OCI-LY1 (cell line): ENCODE results near the gene GABBR2.

Experiments
- H2AFZ ChIP-seq: fragments of 200-600 bp; sonication (generic), shearing (Covaris generic); 2 replicates; pipeline ENCODE4 v1.6.0; 2014; ENCODE audit warnings: antibody characterized with exemption, mild to moderate bottlenecking, low read length
- H3F3A ChIP-seq: fragments of 200-600 bp; sonication (generic), shearing (Covaris generic); 2 replicates; pipeline ENCODE4 v1.6.0; 2014; ENCODE audit warnings: mild to moderate bottlenecking, antibody characterized with exemption, low read length, moderate library complexity; ENCODE audit not compliant: insufficient read depth
- H3K27ac ChIP-seq: fragments of 200-600 bp; sonication (generic); 2 replicates; pipeline ENCODE4 v1.5.1; 2014; ENCODE audit warnings: low read length, mixed run types, mild to moderate bottlenecking, low read depth; ENCODE audit not compliant: poor library complexity, severe bottlenecking
- H3K27me3 ChIP-seq: fragments of 200-600 bp; sonication (generic); 2 replicates; pipeline ENCODE4 v1.6.0; 2014; ENCODE audit warnings: antibody characterized with exemption, mild to moderate bottlenecking, low read length, moderate library complexity; ENCODE audit not compliant: insufficient read depth
- H3K36me3 ChIP-seq: fragments of 200-600 bp; sonication (generic); 2 replicates; pipeline ENCODE4 v1.6.1; 2014; ENCODE audit warnings: mild to moderate bottlenecking, antibody characterized with exemption, low read length, moderate library complexity, mixed read lengths; ENCODE audit not compliant: insufficient read depth
- H3K4me1 ChIP-seq: fragments of 200-600 bp; sonication (generic); 2 replicates; pipeline ENCODE4 v1.5.1; 2014; ENCODE audit warnings: mild to moderate bottlenecking, low read length, moderate library complexity; ENCODE audit not compliant: insufficient read depth, severe bottlenecking
- H3K4me2 ChIP-seq: fragments of 200-600 bp; sonication (generic), shearing (Covaris generic); 2 replicates; pipeline ENCODE4 v1.6.1; 2014; ENCODE audit warnings: low read length
- H3K4me3 ChIP-seq: fragments of 200-600 bp; sonication (generic); 2 replicates; pipeline ENCODE4 v1.5.1; 2014; ENCODE audit warnings: low read length, low read depth, mild to moderate bottlenecking, mixed read lengths; ENCODE audit not compliant: poor library complexity, severe bottlenecking
- H3K79me2 ChIP-seq: fragments of 200-600 bp; shearing (Covaris generic); 2 replicates; pipeline ENCODE4 v1.6.1; 2016; ENCODE audit warnings: mixed run types, low read length, mixed read lengths; ENCODE audit not compliant: insufficient read depth
- H3K9ac ChIP-seq: fragments of 200-600 bp; sonication (generic), shearing (Covaris generic); 2 replicates; pipeline ENCODE4 v1.6.1; 2014; ENCODE audit warnings: mild to moderate bottlenecking, low read length, mixed read lengths
- H3K9me2 ChIP-seq: fragments of 200-600 bp; sonication (generic), shearing (Covaris generic); 2 replicates; pipeline ENCODE4 v1.6.1; 2014; ENCODE audit warnings: low read depth, mild to moderate bottlenecking, low read length, mixed read lengths
- H3K9me3 ChIP-seq: fragments of 200-600 bp; shearing (Covaris generic); 2 replicates; pipeline ENCODE4 v1.6.1; 2014; ENCODE audit warnings: low read length, mixed read lengths
- H4K20me1 ChIP-seq: fragments of 200-600 bp; sonication (generic), shearing (Covaris generic); 2 replicates; pipeline ENCODE4 v1.6.0; 2016; ENCODE audit warnings: mild to moderate bottlenecking, low read length; ENCODE audit not compliant: insufficient read depth
- EZH2 ChIP-seq: fragments of 200-600 bp; sonication (generic), shearing (Covaris generic); IDR thresholded peaks from 2 replicates; pipeline ENCODE4 v1.8.0; 2017; ENCODE audit warnings: borderline replicate concordance, mixed run types, mild to moderate bottlenecking, antibody characterized with exemption, low read length, moderate library complexity, mixed read lengths
- TF ChIP-seq, protein P1 (sequence below): fragments of 200-600 bp; sonication (generic), shearing (Covaris generic); IDR thresholded peaks from 2 replicates; pipeline ENCODE4 v1.5.1; 2017; ENCODE audit warnings: mild to moderate bottlenecking, antibody characterized with exemption, low read length, moderate library complexity, mixed read lengths

GABBR2 gene

DNA sequence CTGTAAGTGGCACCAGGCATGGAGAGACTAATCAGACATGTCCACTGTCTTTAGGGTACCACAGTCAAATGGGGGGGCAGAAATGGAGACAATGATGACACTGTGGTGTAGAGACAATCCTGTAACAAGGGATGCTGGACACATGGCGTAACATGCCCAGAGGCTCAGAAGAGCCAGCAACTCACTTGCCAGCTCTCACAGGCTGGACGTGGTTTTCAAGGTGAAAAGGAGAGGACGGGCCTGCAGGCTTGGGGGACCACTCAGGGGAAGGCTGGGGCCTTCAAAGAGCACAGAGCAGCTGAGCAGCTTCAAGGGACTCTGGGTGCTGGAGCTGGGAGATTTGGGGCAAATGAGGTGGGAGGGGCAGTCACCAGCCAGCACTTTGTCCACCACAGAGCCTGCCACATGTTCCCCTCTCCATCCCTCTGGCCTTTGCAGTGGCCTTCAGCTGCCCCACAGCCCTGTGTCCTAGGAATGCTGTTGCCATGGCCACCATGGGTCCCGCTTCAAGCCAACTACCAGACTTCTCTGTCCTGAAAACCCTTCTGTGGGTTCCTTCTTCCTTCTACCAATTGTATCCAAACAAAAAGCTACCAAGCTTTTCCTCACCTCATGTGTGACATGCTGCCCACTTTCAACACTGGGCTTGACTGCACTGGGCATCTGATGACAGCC lies 140.4 kb downstream of the GABBR2 start:
- Histone ChIP-seq H3F3A (no peaks in the 10 kb centered on the region), H3K9me3 (no peaks in the 10 kb centered on the region), H3K27me3 (peaks cover 4% of the 10 kb centered on the region; the same call in 1 of the 2 replicates), H3K27ac (no peak overlapping the region), H3K9ac (no peak overlapping the region), H3K36me3 (no peaks in the 10 kb centered on the region), H3K9me2 (no peaks in the 10 kb centered on the region), H3K4me2 (no peak overlapping the region), H4K20me1 (no peaks in the 10 kb centered on the region), H3K79me2 (no peaks in the 10 kb centered on the region), H3K4me3 (no peak overlapping the region), H3K4me1 (no peaks in the 10 kb centered on the region), H2AFZ (no peak overlapping the region)
- TF ChIP-seq EZH2, result no peak
- TF ChIP-seq, protein P1, sequence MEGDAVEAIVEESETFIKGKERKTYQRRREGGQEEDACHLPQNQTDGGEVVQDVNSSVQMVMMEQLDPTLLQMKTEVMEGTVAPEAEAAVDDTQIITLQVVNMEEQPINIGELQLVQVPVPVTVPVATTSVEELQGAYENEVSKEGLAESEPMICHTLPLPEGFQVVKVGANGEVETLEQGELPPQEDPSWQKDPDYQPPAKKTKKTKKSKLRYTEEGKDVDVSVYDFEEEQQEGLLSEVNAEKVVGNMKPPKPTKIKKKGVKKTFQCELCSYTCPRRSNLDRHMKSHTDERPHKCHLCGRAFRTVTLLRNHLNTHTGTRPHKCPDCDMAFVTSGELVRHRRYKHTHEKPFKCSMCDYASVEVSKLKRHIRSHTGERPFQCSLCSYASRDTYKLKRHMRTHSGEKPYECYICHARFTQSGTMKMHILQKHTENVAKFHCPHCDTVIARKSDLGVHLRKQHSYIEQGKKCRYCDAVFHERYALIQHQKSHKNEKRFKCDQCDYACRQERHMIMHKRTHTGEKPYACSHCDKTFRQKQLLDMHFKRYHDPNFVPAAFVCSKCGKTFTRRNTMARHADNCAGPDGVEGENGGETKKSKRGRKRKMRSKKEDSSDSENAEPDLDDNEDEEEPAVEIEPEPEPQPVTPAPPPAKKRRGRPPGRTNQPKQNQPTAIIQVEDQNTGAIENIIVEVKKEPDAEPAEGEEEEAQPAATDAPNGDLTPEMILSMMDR, result no peak

DNA sequence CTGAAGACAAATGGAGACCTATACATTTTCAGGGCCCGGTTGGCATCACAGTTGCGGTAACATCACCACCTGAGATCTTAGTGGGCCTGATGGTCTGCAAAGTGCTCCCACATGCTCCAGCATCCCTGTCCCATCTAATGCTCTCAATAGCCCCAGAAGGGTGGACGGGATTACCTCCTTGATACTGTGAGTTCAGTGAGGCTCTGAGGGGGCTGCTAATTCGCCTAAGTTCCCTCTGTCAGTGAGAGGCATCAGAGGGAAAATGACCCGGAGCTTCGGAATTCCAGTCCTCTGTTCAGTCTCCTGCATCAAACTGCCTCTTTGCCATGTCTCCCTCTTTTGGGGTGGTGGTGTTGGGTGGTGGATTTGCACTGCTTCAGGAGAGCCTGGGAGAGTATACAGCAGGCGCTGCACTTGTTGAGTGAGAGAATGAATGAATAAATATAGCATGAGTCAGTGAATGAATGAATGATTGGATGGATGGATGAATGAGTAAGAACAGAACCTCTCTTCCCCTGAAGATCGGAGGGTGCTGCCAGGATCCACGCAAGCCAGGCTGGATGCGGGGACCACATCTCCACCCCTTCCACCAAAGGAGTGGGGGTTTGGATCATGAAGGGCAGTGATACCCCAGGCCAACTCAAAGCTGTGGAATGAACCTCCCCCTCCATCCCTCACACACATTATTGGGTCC lies 141.0 kb downstream of the GABBR2 start:
- Histone ChIP-seq H4K20me1 (no peaks in the 10 kb centered on the region), H3K9me3 (no peaks in the 10 kb centered on the region), H3K27ac (no peak overlapping the region), H3K79me2 (no peaks in the 10 kb centered on the region), H3K4me2 (no peak overlapping the region), H3K4me1 (no peaks in the 10 kb centered on the region), H3K36me3 (no peaks in the 10 kb centered on the region), H3K9ac (no peak overlapping the region), H3K4me3 (no peak overlapping the region), H3K27me3 (peaks cover 7% of the 10 kb centered on the region; the same call in 1 of the 2 replicates), H2AFZ (no peak overlapping the region), H3F3A (no peaks in the 10 kb centered on the region), H3K9me2 (no peaks in the 10 kb centered on the region)
- TF ChIP-seq, protein P1, result no peak
- no peak for TF ChIP-seq EZH2

DNA sequence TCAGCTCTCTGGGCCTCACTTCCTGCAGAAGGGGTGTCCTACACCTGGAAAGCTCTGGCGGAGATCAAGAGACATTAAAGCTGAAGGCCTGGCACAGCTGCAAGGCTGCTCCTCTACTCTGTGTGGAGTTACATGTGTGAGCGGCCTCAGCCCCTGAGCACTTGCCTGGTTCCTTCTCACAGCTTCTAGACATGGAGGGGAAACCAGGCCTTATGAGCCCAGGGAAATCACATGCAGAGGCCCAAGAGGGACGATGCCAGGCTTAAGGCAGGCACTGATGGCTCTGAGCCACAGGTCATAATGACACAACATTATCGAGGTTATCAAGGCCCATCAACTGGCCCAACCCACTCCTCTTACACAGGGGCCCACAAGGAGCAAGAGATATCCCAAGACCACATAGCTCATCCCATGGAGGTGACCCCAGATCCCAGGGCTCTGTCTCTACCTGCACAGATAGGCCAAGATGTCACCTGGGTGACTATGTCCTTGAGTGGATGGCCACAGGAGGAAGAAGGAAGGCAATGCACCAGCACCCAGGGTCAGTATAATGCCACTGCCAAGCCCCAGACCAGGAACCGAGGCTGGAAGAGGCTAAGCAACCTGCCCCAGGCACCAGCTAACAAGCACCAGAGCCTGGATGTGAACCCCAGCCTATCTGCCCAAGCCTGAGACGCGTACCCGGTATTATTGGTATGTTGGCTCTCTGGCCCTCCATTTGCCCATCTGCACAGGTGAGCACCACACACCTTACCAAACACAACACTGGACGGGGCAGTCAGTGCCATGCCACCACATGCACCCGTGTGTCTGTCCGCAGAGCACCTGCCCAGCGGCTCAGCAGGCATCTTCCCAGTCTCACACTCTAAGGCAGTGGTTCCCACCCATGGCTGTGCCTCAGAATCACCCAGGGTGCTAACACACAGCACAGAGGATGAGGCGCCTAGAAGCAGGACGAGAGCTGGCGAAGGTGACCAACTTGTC lies 143.3 kb downstream of the GABBR2 start:
- no peaks in the 10 kb centered on the region for H3F3A ChIP-seq
- no peaks in the 10 kb centered on the region for H3K9me2 ChIP-seq

More for the DNA sequence above, 143.3 kb downstream of the GABBR2 start:
- Histone ChIP-seq H3K4me2 (no peak overlapping the region), H3K4me3 (no peak overlapping the region), H3K36me3 (no peaks in the 10 kb centered on the region), H3K27me3 (peaks cover 7% of the 10 kb centered on the region; the same call in 1 of the 2 replicates), H3K4me1 (no peaks in the 10 kb centered on the region), H2AFZ (no peak overlapping the region), H3K9ac (no peak overlapping the region), H4K20me1 (no peaks in the 10 kb centered on the region), H3K79me2 (no peaks in the 10 kb centered on the region), H3K27ac (no peak overlapping the region), H3K9me3 (no peaks in the 10 kb centered on the region)
- TF ChIP-seq EZH2, result no peak
- TF ChIP-seq, protein P1, result no peak
